LNCaP clone FGC (cell line): ENCODE data around the gene NEK10.
"Not testable (repeated sequence)": the region's sequence is repeated elsewhere in the genome, so short reads cannot be mapped to it uniquely, and the experiment has no call there.

ENCODE experiments used
- DNase-seq: peaks from one replicate; pipeline ENCODE4 v3.0.0-alpha.2; 2011; ENCODE audit warnings: low read depth
- H3K4me3 ChIP-seq: 2 replicates; pipeline ENCODE4 v1.5.1; 2011; ENCODE audit warnings: mild to moderate bottlenecking, low read depth, low read length, control low read depth
- TF ChIP-seq, protein P1 (sequence below): IDR thresholded peaks from 2 replicates; pipeline ENCODE4 v1.5.1; 2012; ENCODE audit warnings: mild to moderate bottlenecking; ENCODE audit not compliant: control insufficient read depth, insufficient read depth; ENCODE audit errors: extremely low read depth

The NEK10 gene

DNA sequence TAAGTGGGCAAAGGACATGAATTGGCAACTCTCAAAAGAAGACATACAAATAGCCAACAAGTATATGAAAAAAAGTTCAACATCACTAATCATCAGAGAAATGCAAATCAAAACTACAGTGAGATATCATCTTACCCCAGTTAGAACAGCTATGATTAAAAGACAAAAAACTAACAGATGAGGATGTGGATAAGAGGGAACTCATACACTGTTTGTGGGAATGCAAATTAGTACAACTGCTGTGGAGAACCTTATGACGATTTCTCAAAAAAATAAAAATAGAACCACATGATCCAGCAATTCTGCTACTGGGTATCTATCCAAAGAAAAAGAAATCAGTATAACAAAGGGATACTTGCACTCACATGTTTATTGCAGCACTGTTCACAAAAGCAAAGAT is 28.6 kb downstream of the NEK10 start:
- no peak for DNase-seq
- H3K4me3 ChIP-seq, result no peak overlapping the region
- TF ChIP-seq, protein P1, sequence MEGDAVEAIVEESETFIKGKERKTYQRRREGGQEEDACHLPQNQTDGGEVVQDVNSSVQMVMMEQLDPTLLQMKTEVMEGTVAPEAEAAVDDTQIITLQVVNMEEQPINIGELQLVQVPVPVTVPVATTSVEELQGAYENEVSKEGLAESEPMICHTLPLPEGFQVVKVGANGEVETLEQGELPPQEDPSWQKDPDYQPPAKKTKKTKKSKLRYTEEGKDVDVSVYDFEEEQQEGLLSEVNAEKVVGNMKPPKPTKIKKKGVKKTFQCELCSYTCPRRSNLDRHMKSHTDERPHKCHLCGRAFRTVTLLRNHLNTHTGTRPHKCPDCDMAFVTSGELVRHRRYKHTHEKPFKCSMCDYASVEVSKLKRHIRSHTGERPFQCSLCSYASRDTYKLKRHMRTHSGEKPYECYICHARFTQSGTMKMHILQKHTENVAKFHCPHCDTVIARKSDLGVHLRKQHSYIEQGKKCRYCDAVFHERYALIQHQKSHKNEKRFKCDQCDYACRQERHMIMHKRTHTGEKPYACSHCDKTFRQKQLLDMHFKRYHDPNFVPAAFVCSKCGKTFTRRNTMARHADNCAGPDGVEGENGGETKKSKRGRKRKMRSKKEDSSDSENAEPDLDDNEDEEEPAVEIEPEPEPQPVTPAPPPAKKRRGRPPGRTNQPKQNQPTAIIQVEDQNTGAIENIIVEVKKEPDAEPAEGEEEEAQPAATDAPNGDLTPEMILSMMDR, result no peak

DNA sequence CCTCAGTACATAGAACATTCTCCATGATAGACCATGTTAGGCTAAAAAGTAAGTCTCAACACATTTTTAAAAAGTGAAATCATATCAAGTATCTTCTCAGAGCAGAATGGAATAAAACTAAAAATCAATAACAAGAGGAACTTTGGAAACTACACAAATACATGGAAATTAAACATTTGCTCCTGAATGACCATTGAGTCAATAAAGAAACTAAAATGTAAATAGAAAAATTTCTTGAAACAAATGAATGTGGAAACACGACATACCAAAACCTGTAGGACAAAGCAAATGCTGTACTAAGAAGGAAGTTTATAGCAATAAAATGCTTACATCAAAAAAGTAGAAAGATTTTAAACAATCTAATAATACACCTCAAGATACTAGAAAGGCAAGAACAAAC is 33.6 kb downstream of the NEK10 start:
- TF ChIP-seq, protein P1, result no peak

DNA sequence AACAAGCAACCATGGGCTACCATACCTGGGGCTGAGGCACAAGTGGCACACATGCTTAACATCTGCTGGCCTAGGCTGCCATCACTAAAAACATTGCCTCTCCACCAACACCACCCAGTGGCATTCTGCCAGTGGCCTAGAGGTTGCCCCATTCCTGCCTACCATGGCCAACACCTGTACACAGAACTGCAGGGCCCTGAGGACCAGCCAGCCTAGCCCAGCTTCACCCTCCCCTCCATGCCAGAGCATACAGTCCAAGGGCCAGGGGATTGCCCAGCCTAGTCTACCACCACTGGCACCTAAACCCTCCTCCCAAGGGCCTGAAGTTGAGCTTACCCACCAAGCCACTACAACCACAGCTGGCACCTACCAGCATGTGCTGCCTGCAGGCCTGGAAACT is 35.3 kb downstream of the NEK10 start:
- TF ChIP-seq, protein P1, result no peak
- no peak for DNase-seq
- H3K4me3 ChIP-seq, result no peak overlapping the region

More for the DNA sequence above, 33.6 kb downstream of the NEK10 start:
- H3K4me3 ChIP-seq, result no peak overlapping the region
- no peak for DNase-seq

DNA sequence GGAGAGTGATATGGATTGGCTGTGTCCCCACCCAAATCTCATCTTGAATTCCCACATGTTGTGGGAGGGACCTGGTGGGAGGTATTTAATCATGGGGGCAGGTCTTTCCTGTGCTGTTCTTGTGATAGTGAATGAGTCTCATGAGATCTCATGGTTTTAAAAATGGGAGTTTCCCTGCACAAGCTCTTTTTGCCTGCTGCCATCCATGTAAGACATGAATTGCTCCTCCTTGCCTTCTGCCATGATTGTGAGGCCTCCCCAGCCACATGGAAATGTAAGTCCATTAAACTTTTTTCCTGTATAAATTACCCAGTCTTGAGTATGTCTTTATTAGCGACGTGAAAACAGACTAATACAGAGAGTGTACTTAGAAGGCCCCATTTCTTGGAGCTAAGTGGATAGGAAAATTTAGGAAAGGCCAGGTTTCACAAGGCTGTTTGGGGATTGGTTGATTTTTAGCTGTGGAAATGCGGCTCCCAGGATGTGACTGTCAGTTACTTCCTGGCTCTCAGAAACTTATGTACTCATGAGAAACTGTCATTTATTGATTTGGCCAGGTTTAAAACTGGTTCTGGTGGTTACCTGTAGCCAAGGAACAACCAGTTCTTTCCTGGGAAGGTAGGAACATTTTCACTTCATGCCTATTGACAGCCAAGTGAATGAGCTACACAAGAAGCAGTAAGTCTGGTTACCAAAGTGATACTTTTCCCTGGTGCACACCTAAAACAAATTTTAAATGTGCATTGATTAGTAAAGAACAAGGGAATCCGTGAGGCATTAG is 40.0 kb downstream of the NEK10 start:
- H3K4me3 ChIP-seq, result not testable (repeated sequence)
- peak; percentile 80 for DNase-seq

DNA sequence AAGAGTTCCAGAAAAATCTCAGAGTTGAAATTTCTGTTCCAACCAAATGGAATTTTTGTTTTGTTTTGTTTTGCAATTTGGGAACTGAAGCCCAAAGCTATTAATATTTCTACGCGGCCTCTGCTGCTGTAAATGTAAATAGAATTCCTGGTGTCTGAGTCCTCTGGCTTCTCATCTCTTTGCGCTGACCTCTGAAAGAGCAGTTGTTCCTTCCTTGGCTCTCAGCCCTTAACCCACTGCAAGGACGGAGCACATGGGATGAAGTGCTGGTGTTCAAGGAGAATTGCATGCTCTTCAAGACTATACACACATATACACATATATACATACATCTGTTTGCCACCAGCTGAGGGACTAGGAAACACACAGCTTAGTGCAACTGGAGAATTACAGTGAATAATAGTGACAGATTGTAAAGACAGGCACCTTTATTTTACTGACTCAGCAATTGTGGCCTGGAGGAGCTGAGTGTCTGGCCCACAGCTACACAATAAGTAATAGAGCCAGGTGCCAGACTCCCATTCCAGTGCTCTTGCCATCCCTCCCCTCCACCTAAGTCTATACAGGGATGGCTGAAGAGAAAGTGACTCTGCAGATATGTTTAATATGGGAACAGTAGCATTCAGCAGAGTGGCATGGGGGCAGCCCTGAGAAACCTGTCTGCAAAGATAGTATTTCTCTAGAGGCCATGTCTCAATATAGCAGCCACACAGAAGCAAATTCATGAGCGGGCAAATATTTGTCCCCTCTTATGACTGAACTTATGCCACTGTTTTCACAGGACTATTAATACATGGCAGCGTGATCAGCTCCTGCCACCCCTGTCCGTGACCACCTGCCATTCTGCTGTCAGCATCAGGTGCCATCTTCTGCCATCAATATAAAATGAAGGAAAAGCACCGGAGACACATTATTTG is 42.3 kb downstream of the NEK10 start:
- no peak for DNase-seq
- no peak overlapping the region for H3K4me3 ChIP-seq
- TF ChIP-seq, protein P1, result no peak

DNA sequence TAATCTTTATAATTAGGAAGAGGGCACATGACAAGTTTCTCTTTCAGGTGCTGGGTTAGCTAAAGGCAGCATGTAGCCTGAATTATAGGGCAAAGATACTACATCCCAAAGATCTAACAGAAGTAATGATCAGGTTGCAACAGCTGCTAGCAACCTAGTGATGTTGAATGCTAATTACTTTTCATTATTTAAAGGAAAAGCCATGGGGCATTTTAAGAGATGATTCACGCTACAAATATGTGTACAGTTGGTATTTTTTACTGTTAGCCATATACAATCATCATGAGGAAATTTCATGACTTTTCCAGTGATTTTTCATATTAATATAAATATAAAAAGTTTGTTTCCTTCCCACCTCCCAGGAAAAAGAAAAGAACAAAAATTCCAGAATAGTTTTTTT is 43.0 kb downstream of the NEK10 start:
- TF ChIP-seq, protein P1, result no peak
- no peak overlapping the region for H3K4me3 ChIP-seq
- DNase-seq, result no peak

DNA sequence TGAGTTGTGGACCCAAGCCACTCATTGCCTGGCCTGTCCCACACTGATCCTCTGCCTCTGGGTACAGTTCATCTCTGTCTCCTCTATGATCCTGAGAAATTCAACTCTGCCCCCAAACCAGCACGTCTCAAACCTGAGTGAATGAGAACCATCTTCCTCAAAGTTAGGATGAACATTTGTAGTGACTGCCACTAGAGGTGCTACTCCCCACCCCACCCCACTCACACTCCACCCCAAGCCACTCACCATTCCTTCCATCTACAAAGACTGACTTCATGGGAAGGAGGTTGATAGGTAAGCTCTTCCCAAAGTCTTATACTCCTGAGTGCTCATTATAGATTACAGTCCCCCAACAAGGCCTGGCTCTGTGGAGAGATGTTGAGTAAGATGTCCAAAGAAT is 43.8 kb downstream of the NEK10 start:
- no peak overlapping the region for H3K4me3 ChIP-seq
- TF ChIP-seq, protein P1, result 0 out of 2 replicates have a peak, but pooled peaks have one; percentile 3
- no peak for DNase-seq
